HepG2 (cell line): ENCODE results near the gene A2ML1. TPM values are rescaled to one million over a fixed set of nuclear protein-coding genes. Genes with fewer than 3 reads are reported as not detected.

Source experiments
- ATAC-seq: fragments of 200-7000 bp; cut with Tn5 transposase; 3 replicates; pipeline ENCODE4 v1.9.1; 2020; ENCODE audit warnings: mild to moderate bottlenecking, moderate library complexity
- BruUV-seq: library from RNA; stranded (reverse); fragments of 400-500 nt; replicated peaks from 2 replicates; lab custom pipeline; 2021; lab: Mats Ljungman, UMichigan
- CTCF ChIA-PET: fragments of 300-600 bp; formaldehyde crosslinking; extraction: SDS; loops from one replicate; lab custom pipeline; 2021; ENCODE audit warnings: low total read pairs, inconsistent platforms, low intra/inter-chr PET ratio; lab: Yijun Ruan, JAX
- POLR2A ChIA-PET: fragments of 350-600 bp; sonication (Branson Sonifier 250); formaldehyde crosslinking; loops from one replicate; lab custom pipeline; 2020; ENCODE audit warnings: antibody characterized with exemption, inconsistent platforms; lab: Yijun Ruan, JAX
- DNase-seq: peaks from one replicate; pipeline ENCODE4 v3.0.0-alpha.2; 2015; ENCODE audit warnings: low spot score
- FAIRE-seq: peaks from 3 replicates; lab custom pipeline; 2011; peaks lifted over from hg19 to GRCh38; lab: Jason Lieb, UNC
- H2AFZ ChIP-seq: one replicate; pipeline ENCODE4 v1.6.1; 2011; ENCODE audit warnings: low read length, inconsistent platforms
- H3K27ac ChIP-seq: fragments of 300-600 bp; 3 replicates; pipeline ENCODE4 v1.8.0; 2011; ENCODE audit warnings: mixed run types, mild to moderate bottlenecking, mixed read lengths, low read length, inconsistent platforms; ENCODE audit not compliant: insufficient read depth; ENCODE audit errors: extremely low read length
- H3K27me3 ChIP-seq, 2 experiments: fragments of 200-600 bp in 1 of 2; 2 replicates in 1 of 2; 3 replicates in 1 of 2; pipeline versions ENCODE4 v1.6.0 to v1.8.0; 2011; ENCODE audit warnings: low read length in 2 of 2, mild to moderate bottlenecking in 2 of 2, moderate library complexity in 2 of 2, inconsistent platforms in 1 of 2; ENCODE audit not compliant: insufficient read depth in 2 of 2, control insufficient read depth in 1 of 2
- H3K36me3 ChIP-seq, 2 experiments: fragments of 200-600 bp in 1 of 2; replicated peaks in 1 of 2; 2 replicates in 1 of 2; 3 replicates in 1 of 2; pipeline versions ENCODE4 v1.5.1 to v1.8.0; 2011; ENCODE audit warnings: low read length in 2 of 2, inconsistent platforms in 1 of 2; ENCODE audit not compliant: insufficient read depth in 2 of 2, control insufficient read depth in 1 of 2
- H3K4me1 ChIP-seq: 2 replicates; pipeline ENCODE4 v1.5.1; 2012; ENCODE audit warnings: low read length, inconsistent platforms; ENCODE audit not compliant: insufficient read depth
- H3K4me2 ChIP-seq: 2 replicates; pipeline ENCODE4 v1.6.0; 2011; ENCODE audit warnings: low read depth, low read length, inconsistent platforms
- H3K4me3 ChIP-seq, 3 experiments: fragments of 200-600 bp in 1 of 3; sonication (generic), shearing (Covaris generic) in 1 of 3; replicated peaks in 1 of 3; 2 replicates each; pipeline ENCODE4 v1.5.1; 2011 to 2016; ENCODE audit warnings: low read length in 3 of 3, inconsistent platforms in 2 of 3, low read depth in 2 of 3, mild to moderate bottlenecking in 2 of 3, control low read depth in 1 of 3, mixed read lengths in 1 of 3; ENCODE audit not compliant: insufficient read depth in 1 of 3
- H3K79me2 ChIP-seq: one replicate; pipeline ENCODE4 v1.6.1; 2011; ENCODE audit warnings: low read length, inconsistent platforms; ENCODE audit not compliant: insufficient read depth
- H3K9ac ChIP-seq: 2 replicates; pipeline ENCODE4 v1.6.0; 2011; ENCODE audit warnings: mild to moderate bottlenecking, low read depth, low read length, inconsistent platforms; ENCODE audit not compliant: insufficient read depth
- H3K9me3 ChIP-seq: 2 replicates; pipeline ENCODE4 v1.5.1; 2012; ENCODE audit warnings: mild to moderate bottlenecking, low read length
- H4K20me1 ChIP-seq: 2 replicates; pipeline ENCODE4 v1.6.0; 2011; ENCODE audit warnings: inconsistent platforms, mild to moderate bottlenecking, low read length, moderate library complexity; ENCODE audit not compliant: insufficient read depth
- CHD4 ChIP-seq: fragments of 200-600 bp; sonication (generic); IDR thresholded peaks from 2 replicates; pipeline ENCODE4 v1.7.0; 2017; ENCODE audit warnings: mild to moderate bottlenecking, low read length, borderline replicate concordance
- E2F1 ChIP-seq: sonication (generic); formaldehyde crosslinking; IDR thresholded peaks from 2 replicates; pipeline ENCODE4 v1.5.0; 2020; ENCODE audit warnings: missing genetic modification reagents
- GABPA ChIP-seq, 2 experiments: IDR thresholded peaks; 2 replicates each; pipeline ENCODE4 v1.6.1; 2011 to 2016; ENCODE audit warnings: low read depth in 2 of 2, low read length in 1 of 2, missing biosample characterization in 1 of 2, missing genetic modification characterization in 1 of 2
- HCFC1 ChIP-seq: fragments of 150-350 bp; IDR thresholded peaks from 2 replicates; pipeline ENCODE4 v1.6.1; 2014; ENCODE audit warnings: low read depth, low read length
- IRF1 ChIP-seq: sonication (generic); formaldehyde crosslinking; IDR thresholded peaks from 2 replicates; pipeline ENCODE4 v1.4.0; 2020; ENCODE audit warnings: low read depth, mild to moderate bottlenecking, missing genetic modification reagents
- MAFF ChIP-seq: IDR thresholded peaks from 2 replicates; pipeline ENCODE4 v1.6.1; 2011; ENCODE audit warnings: low read depth, low read length, improper control_type of control experiment
- MEIS1 ChIP-seq: sonication (generic); formaldehyde crosslinking; IDR thresholded peaks from 2 replicates; pipeline ENCODE4 v1.9.0; 2021; ENCODE audit warnings: mild to moderate bottlenecking, missing genetic modification reagents, moderate library complexity, borderline replicate concordance
- NFKBIZ ChIP-seq: IDR thresholded peaks from 2 replicates; pipeline ENCODE4 v1.6.1; 2018; ENCODE audit warnings: missing genetic modification reagents, missing compliant biosample characterization
- NFRKB ChIP-seq: fragments of 450-650 bp; IDR thresholded peaks from 2 replicates; pipeline ENCODE4 v1.6.1; 2017
- NRL ChIP-seq: sonication (generic); formaldehyde crosslinking; IDR thresholded peaks from 2 replicates; pipeline ENCODE4 v1.5.0; 2020; ENCODE audit warnings: missing genetic modification reagents, mild to moderate bottlenecking, moderate library complexity, borderline replicate concordance
- SKI ChIP-seq: fragments of 450-650 bp; IDR thresholded peaks from one replicate; pipeline ENCODE4 v1.6.1; 2018; ENCODE audit warnings: mild to moderate bottlenecking; ENCODE audit not compliant: partially characterized antibody
- TEAD3 ChIP-seq: optimal IDR thresholded peaks from 2 replicates; pipeline ENCODE3; 2016; ENCODE audit warnings: borderline replicate concordance
- TMF1 ChIP-seq: sonication (generic); formaldehyde crosslinking; IDR thresholded peaks from 2 replicates; pipeline ENCODE4 v1.8.1; 2022; ENCODE audit warnings: low read depth, missing genetic modification reagents
- ZNF30 ChIP-seq: sonication (generic); formaldehyde crosslinking; IDR thresholded peaks from 2 replicates; pipeline ENCODE4 v1.5.0; 2020; ENCODE audit warnings: mild to moderate bottlenecking, missing genetic modification reagents
- ZNF607 ChIP-seq: sonication (generic); formaldehyde crosslinking; IDR thresholded peaks from 2 replicates; pipeline ENCODE4 v1.5.1; 2020; ENCODE audit warnings: missing genetic modification reagents, mild to moderate bottlenecking, borderline replicate concordance
- ZNF878 ChIP-seq: sonication (generic); formaldehyde crosslinking; IDR thresholded peaks from 2 replicates; pipeline ENCODE4 v1.8.1; 2023; ENCODE audit warnings: mild to moderate bottlenecking, missing genetic modification reagents, moderate library complexity
- WGBS: methylation state at CpG from one replicate; pipeline ENCODE4 v1.1.6; 2017; ENCODE audit warnings: low lambda C conversion rate; 5-methylcytosine and 5-hydroxymethylcytosine counted together
- in situ Hi-C: cut with HindIII; loops from 2 replicates; pipeline ENCODE4 v1.10.0; 2017; ENCODE audit warnings: low pct_unique_long_range_greater_than_20kb; ENCODE audit not compliant: extremely low pct_ligation_motif_present
- intact Hi-C: fragments of 100-400 bp; cut with micrococcal nuclease; formaldehyde crosslinking; loops from one replicate; pipeline ENCODE4 v1.10.0; 2022; ENCODE audit not compliant: unreplicated experiment
- polyA plus RNA-seq, 8 experiments: library from polyadenylated mRNA; depleted of rRNA in 3 of 8; stranded (reverse) in 7 of 8; unstranded in 1 of 8; fragments of >200 nt; fragmentation: Illumina TruSeq in 4 of 8; extraction: Trizol in 4 of 8; gene quantifications; 2 replicates each; pipeline versions ENCODE4 v1.2.1 to v1.2.3, GENCODE V29; 2011 to 2016; ENCODE audit warnings: low read depth in 4 of 8, missing spikeins in 1 of 8, mixed read lengths in 1 of 8; ENCODE audit not compliant: insufficient read depth in 1 of 8
- total RNA-seq, 5 experiments: library from RNA; depleted of rRNA; stranded (reverse); fragments of >200 nt; fragmentation: Illumina TruSeq; extraction: Trizol; gene quantifications; 2 replicates each; pipeline ENCODE4 v1.2.3, GENCODE V29; 2016; ENCODE audit warnings: low read depth in 1 of 5
- TF ChIP-seq, protein P1 (sequence below): sonication (generic); formaldehyde crosslinking; IDR thresholded peaks from 2 replicates; pipeline ENCODE4 v1.9.0; 2022; ENCODE audit warnings: low read depth, missing genetic modification reagents
- TF ChIP-seq, protein P2 (sequence below): sonication (generic); formaldehyde crosslinking; IDR thresholded peaks from 2 replicates; pipeline ENCODE4 v1.4.0; 2020; ENCODE audit warnings: missing genetic modification reagents, borderline replicate concordance

Gene A2ML1
- total and polyA plus RNA-seq, 2 of the 13 experiments (the other 11 are each of a cell fraction or from before 2014, with no cell fraction given) = not detected

- 0% methylated on average over 2 of the region's 2 CpGs for WGBS
- ChIA-PET CTCF (no interaction called here), POLR2A (no interaction called here)
Measured at GRCh38 chr12:8818526-8818925, 3.9 kb upstream of the A2ML1 start.

More at GRCh38 chr12:8818526-8818925, 3.9 kb upstream of the A2ML1 start:
- in situ Hi-C loops (no loop called here), intact Hi-C loops (no loop called here)
- no peaks in the 10 kb centered on the region for H3K36me3 ChIP-seq
- BruUV-seq = no TSS peak
- ATAC-seq (no peak), DNase-seq (no peak), FAIRE-seq (no peak)
- H3K4me3 ChIP-seq = no peak overlapping the region
- no peak overlapping the region for H3K9ac ChIP-seq
- H4K20me1 ChIP-seq = no peaks in the 10 kb centered on the region
- H3K4me2 ChIP-seq = no peak overlapping the region
- no peak for TF ChIP-seq E2F1 (CRISPR knock-in tag)
- TF ChIP-seq NRL (CRISPR knock-in tag) = no peak
- no peak for TF ChIP-seq MEIS1 (CRISPR knock-in tag)
- TF ChIP-seq TMF1 (CRISPR knock-in tag) = no peak
- TF ChIP-seq ZNF30 (CRISPR knock-in tag) = no peak
- TF ChIP-seq TEAD3 (CRISPR knock-in tag) = no peak
- TF ChIP-seq, protein P1, sequence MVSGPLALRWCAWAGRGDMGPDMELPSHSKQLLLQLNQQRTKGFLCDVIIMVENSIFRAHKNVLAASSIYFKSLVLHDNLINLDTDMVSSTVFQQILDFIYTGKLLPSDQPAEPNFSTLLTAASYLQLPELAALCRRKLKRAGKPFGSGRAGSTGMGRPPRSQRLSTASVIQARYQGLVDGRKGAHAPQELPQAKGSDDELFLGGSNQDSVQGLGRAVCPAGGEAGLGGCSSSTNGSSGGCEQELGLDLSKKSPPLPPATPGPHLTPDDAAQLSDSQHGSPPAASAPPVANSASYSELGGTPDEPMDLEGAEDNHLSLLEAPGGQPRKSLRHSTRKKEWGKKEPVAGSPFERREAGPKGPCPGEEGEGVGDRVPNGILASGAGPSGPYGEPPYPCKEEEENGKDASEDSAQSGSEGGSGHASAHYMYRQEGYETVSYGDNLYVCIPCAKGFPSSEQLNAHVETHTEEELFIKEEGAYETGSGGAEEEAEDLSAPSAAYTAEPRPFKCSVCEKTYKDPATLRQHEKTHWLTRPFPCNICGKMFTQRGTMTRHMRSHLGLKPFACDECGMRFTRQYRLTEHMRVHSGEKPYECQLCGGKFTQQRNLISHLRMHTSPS (CRISPR knock-in tag) = no peak
- TF ChIP-seq, protein P2, sequence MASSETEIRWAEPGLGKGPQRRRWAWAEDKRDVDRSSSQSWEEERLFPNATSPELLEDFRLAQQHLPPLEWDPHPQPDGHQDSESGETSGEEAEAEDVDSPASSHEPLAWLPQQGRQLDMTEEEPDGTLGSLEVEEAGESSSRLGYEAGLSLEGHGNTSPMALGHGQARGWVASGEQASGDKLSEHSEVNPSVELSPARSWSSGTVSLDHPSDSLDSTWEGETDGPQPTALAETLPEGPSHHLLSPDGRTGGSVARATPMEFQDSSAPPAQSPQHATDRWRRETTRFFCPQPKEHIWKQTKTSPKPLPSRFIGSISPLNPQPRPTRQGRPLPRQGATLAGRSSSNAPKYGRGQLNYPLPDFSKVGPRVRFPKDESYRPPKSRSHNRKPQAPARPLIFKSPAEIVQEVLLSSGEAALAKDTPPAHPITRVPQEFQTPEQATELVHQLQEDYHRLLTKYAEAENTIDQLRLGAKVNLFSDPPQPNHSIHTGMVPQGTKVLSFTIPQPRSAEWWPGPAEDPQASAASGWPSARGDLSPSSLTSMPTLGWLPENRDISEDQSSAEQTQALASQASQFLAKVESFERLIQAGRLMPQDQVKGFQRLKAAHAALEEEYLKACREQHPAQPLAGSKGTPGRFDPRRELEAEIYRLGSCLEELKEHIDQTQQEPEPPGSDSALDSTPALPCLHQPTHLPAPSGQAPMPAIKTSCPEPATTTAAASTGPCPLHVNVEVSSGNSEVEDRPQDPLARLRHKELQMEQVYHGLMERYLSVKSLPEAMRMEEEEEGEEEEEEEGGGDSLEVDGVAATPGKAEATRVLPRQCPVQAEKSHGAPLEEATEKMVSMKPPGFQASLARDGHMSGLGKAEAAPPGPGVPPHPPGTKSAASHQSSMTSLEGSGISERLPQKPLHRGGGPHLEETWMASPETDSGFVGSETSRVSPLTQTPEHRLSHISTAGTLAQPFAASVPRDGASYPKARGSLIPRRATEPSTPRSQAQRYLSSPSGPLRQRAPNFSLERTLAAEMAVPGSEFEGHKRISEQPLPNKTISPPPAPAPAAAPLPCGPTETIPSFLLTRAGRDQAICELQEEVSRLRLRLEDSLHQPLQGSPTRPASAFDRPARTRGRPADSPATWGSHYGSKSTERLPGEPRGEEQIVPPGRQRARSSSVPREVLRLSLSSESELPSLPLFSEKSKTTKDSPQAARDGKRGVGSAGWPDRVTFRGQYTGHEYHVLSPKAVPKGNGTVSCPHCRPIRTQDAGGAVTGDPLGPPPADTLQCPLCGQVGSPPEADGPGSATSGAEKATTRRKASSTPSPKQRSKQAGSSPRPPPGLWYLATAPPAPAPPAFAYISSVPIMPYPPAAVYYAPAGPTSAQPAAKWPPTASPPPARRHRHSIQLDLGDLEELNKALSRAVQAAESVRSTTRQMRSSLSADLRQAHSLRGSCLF (CRISPR knock-in tag) = no peak
- TF ChIP-seq MAFF = no peak
- TF ChIP-seq ZNF607 (CRISPR knock-in tag) = no peak
- TF ChIP-seq NFKBIZ (CRISPR knock-in tag) = no peak
- no peak for TF ChIP-seq HCFC1
- TF ChIP-seq GABPA (IDR thresholded peaks at IDR 0.05; ENCODE audit: low read depth, low read length) = no peak
- TF ChIP-seq GABPA (CRISPR knock-in tag; IDR thresholded peaks at IDR 0.05; ENCODE audit: low read depth) = no peak
- TF ChIP-seq ZNF878 (CRISPR knock-in tag) = no peak
- no peak for TF ChIP-seq CHD4
- no peak for TF ChIP-seq IRF1 (CRISPR knock-in tag)
- no peak for TF ChIP-seq SKI
- no peak for TF ChIP-seq NFRKB
- H3K9me3 ChIP-seq = no peaks in the 10 kb centered on the region
- no peaks in the 10 kb centered on the region for H3K79me2 ChIP-seq
- H3K27me3 ChIP-seq = peaks cover 1 to 2% of the 10 kb centered on the region in 2 experiments; a peak in 3 of 5 replicates
- no peak overlapping the region for H2AFZ ChIP-seq
- H3K27ac ChIP-seq = no peak overlapping the region
- H3K4me1 ChIP-seq = no peaks in the 10 kb centered on the region
